HL-60 (cell line): ENCODE results near the gene FEZ2.

ENCODE experiments used
- DNase-seq, 2 experiments: peaks; one replicate each; pipeline ENCODE4 v3.0.0-alpha.2; 2010 to 2020; ENCODE audit warnings: low read depth in 1 of 2, low spot score in 1 of 2
- H3K27ac ChIP-seq: fragments of 250-450 bp; sonication (Bioruptor Pico); replicated peaks from 2 replicates; pipeline ENCODE4 v1.5.1; 2020; ENCODE audit warnings: mild to moderate bottlenecking, moderate library complexity
- H3K27me3 ChIP-seq: fragments of 250-450 bp; sonication (Bioruptor Pico); 2 replicates; pipeline ENCODE4 v1.5.1; 2021; ENCODE audit warnings: mild to moderate bottlenecking, moderate library complexity; ENCODE audit not compliant: insufficient read depth, poor library complexity, severe bottlenecking
- H3K4me3 ChIP-seq: replicated peaks from 2 replicates; pipeline ENCODE4 v1.5.1; 2011; ENCODE audit warnings: mild to moderate bottlenecking, control low read depth, low read length; ENCODE audit not compliant: insufficient read depth
- GABPA ChIP-seq: IDR thresholded peaks from 2 replicates; pipeline ENCODE4 v1.6.1; 2012; ENCODE audit warnings: low read depth
- POLR2AphosphoS5 ChIP-seq: IDR thresholded peaks from 2 replicates; pipeline ENCODE4 v1.6.1; 2012; ENCODE audit warnings: low read depth
- SPI1 ChIP-seq: IDR thresholded peaks from 2 replicates; pipeline ENCODE4 v1.6.1; 2012; ENCODE audit warnings: low read depth, mild to moderate bottlenecking, borderline replicate concordance
- TF ChIP-seq, protein P1 (sequence below): IDR thresholded peaks from one replicate; pipeline ENCODE4 v1.5.1; 2011; ENCODE audit warnings: low read length, control low read depth, inconsistent platforms; ENCODE audit not compliant: insufficient read depth
- TF ChIP-seq, protein P2 (sequence below): IDR thresholded peaks from 2 replicates; pipeline ENCODE4 v1.6.1; 2012; ENCODE audit warnings: low read depth; ENCODE audit not compliant: insufficient replicate concordance

Gene FEZ2

DNA sequence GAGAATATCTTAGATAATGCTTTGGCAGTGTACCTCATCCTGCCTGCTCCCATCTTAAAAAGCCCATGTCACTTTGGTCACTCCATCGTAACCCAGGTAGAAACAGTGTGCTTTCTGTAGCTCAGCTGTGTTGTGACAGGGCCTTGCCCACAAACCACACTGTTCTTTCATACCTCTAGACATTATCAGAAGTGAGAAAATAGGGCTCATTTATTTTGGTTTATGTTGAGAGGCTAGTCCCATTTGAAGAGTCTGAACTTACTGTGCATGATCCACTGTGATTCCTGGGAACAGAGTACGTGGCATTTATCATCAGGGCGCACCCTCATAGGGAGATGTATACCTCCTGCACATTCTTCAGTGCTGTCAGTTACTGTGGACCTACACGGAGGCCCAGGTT is 69.7 kb downstream of the FEZ2 start:
- Histone ChIP-seq H3K27me3 (no peaks in the 10 kb centered on the region), H3K4me3 (no peak overlapping the region), H3K27ac (no peak overlapping the region)
- TF ChIP-seq SPI1 (no peak), POLR2AphosphoS5 (no peak), GABPA (no peak)
- TF ChIP-seq, protein P1, sequence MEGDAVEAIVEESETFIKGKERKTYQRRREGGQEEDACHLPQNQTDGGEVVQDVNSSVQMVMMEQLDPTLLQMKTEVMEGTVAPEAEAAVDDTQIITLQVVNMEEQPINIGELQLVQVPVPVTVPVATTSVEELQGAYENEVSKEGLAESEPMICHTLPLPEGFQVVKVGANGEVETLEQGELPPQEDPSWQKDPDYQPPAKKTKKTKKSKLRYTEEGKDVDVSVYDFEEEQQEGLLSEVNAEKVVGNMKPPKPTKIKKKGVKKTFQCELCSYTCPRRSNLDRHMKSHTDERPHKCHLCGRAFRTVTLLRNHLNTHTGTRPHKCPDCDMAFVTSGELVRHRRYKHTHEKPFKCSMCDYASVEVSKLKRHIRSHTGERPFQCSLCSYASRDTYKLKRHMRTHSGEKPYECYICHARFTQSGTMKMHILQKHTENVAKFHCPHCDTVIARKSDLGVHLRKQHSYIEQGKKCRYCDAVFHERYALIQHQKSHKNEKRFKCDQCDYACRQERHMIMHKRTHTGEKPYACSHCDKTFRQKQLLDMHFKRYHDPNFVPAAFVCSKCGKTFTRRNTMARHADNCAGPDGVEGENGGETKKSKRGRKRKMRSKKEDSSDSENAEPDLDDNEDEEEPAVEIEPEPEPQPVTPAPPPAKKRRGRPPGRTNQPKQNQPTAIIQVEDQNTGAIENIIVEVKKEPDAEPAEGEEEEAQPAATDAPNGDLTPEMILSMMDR = no peak
- TF ChIP-seq, protein P2, sequence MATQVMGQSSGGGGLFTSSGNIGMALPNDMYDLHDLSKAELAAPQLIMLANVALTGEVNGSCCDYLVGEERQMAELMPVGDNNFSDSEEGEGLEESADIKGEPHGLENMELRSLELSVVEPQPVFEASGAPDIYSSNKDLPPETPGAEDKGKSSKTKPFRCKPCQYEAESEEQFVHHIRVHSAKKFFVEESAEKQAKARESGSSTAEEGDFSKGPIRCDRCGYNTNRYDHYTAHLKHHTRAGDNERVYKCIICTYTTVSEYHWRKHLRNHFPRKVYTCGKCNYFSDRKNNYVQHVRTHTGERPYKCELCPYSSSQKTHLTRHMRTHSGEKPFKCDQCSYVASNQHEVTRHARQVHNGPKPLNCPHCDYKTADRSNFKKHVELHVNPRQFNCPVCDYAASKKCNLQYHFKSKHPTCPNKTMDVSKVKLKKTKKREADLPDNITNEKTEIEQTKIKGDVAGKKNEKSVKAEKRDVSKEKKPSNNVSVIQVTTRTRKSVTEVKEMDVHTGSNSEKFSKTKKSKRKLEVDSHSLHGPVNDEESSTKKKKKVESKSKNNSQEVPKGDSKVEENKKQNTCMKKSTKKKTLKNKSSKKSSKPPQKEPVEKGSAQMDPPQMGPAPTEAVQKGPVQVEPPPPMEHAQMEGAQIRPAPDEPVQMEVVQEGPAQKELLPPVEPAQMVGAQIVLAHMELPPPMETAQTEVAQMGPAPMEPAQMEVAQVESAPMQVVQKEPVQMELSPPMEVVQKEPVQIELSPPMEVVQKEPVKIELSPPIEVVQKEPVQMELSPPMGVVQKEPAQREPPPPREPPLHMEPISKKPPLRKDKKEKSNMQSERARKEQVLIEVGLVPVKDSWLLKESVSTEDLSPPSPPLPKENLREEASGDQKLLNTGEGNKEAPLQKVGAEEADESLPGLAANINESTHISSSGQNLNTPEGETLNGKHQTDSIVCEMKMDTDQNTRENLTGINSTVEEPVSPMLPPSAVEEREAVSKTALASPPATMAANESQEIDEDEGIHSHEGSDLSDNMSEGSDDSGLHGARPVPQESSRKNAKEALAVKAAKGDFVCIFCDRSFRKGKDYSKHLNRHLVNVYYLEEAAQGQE = no peak
- no peak for DNase-seq

- Histone ChIP-seq H3K27ac (no peak overlapping the region), H3K4me3 (no peak overlapping the region), H3K27me3 (no peaks in the 10 kb centered on the region)
- no peak for DNase-seq
- TF ChIP-seq GABPA = no peak
- no peak for TF ChIP-seq POLR2AphosphoS5
- TF ChIP-seq, protein P1 = no peak
- no peak for TF ChIP-seq SPI1
- TF ChIP-seq, protein P2 = no peak
Measured at GRCh38 chr2:36526226-36526625, 71.7 kb downstream of the FEZ2 start.

DNA sequence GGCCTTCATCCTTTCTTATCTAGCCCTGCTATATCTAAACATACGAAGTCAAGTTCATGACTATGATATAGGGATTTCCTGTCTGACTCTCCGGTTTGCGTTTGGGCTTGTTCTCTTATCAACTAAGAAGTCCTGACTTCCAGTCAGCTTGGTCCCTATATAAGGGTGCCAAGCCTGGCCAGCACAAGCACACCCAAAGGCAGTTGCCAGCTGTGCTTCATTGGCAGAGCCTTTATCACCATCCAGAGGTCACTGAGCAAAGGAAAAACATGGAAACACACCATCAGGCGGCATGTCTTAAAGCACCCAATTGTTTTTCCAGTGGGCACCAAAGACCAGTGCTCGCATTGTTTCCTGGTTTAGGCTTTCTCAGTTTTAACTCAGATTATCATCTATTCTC is 72.7 kb downstream of the FEZ2 start:
- Histone ChIP-seq H3K4me3 (no peak overlapping the region), H3K27ac (no peak overlapping the region), H3K27me3 (no peaks in the 10 kb centered on the region)
- TF ChIP-seq, protein P1 = no peak
- TF ChIP-seq GABPA (no peak), POLR2AphosphoS5 (no peak), SPI1 (no peak)
- TF ChIP-seq, protein P2 = no peak
- DNase-seq = no peak
